Hepatocyte (in vitro differentiated cells): ENCODE results near the gene TCF7L2. TPM values are rescaled to one million over a fixed set of nuclear protein-coding genes. Genes with fewer than 3 reads are reported as not detected.

Source experiments
- DNase-seq: peaks from one replicate; pipeline ENCODE4 v3.0.0-alpha.2; 2016; ENCODE audit warnings: low spot score
- H2AFZ ChIP-seq: fragments of 200-600 bp; sonication (generic); 2 replicates; pipeline ENCODE4 v1.6.0; 2016; ENCODE audit warnings: antibody characterized with exemption, mild to moderate bottlenecking
- H3K27ac ChIP-seq: fragments of 200-600 bp; sonication (generic); 2 replicates; pipeline ENCODE4 v1.5.1; 2016; ENCODE audit warnings: mild to moderate bottlenecking
- H3K27me3 ChIP-seq: fragments of 200-600 bp; sonication (generic); 2 replicates; pipeline ENCODE4 v1.6.1; 2016
- H3K36me3 ChIP-seq: fragments of 200-600 bp; sonication (generic); replicated peaks from 2 replicates; pipeline ENCODE4 v1.5.1; 2016; ENCODE audit warnings: low read depth; ENCODE audit not compliant: insufficient read depth
- H3K4me1 ChIP-seq: fragments of 200-600 bp; sonication (generic); 2 replicates; pipeline ENCODE4 v1.5.1; 2016; ENCODE audit warnings: mild to moderate bottlenecking, moderate library complexity; ENCODE audit not compliant: insufficient read depth
- H3K4me2 ChIP-seq: fragments of 200-600 bp; sonication (generic); 2 replicates; pipeline ENCODE4 v1.6.0; 2016
- H3K4me3 ChIP-seq: fragments of 200-600 bp; sonication (generic); 2 replicates; pipeline ENCODE4 v1.5.1; 2016; ENCODE audit warnings: mild to moderate bottlenecking
- H3K79me2 ChIP-seq: fragments of 200-600 bp; sonication (generic); 2 replicates; pipeline ENCODE4 v1.6.0; 2017; ENCODE audit warnings: mild to moderate bottlenecking
- H3K9me2 ChIP-seq: fragments of 200-600 bp; sonication (generic); replicated peaks from 2 replicates; pipeline ENCODE4 v1.6.0; 2017; ENCODE audit warnings: mild to moderate bottlenecking; ENCODE audit not compliant: insufficient read depth
- H3K9me3 ChIP-seq: fragments of 200-600 bp; sonication (generic); 2 replicates; pipeline ENCODE4 v1.5.1; 2016; ENCODE audit warnings: low read depth, mild to moderate bottlenecking
- H4K20me1 ChIP-seq: fragments of 200-600 bp; sonication (generic); 2 replicates; pipeline ENCODE4 v1.6.0; 2016; ENCODE audit warnings: mild to moderate bottlenecking; ENCODE audit not compliant: insufficient read depth, poor library complexity, severe bottlenecking
- CTCF ChIP-seq: fragments of 200-600 bp; sonication (generic); IDR thresholded peaks from 2 replicates; pipeline ENCODE4 v1.5.1; 2016; ENCODE audit warnings: antibody characterized with exemption, mild to moderate bottlenecking; ENCODE audit not compliant: poor library complexity
- EZH2 ChIP-seq: fragments of 200-600 bp; sonication (generic); IDR thresholded peaks from 2 replicates; pipeline ENCODE4 v1.6.1; 2016; ENCODE audit warnings: antibody characterized with exemption, mild to moderate bottlenecking, borderline replicate concordance
- EZH2phosphoT487 ChIP-seq: fragments of 200-600 bp; sonication (generic); IDR thresholded peaks from one replicate; pipeline ENCODE4 v1.6.1; 2018; ENCODE audit warnings: antibody characterized with exemption, mild to moderate bottlenecking, low read depth, moderate library complexity; ENCODE audit not compliant: unreplicated experiment, severe bottlenecking
- WGBS: methylation state at CpG from one replicate; pipeline ENCODE4 v1.1.6; 2016; ENCODE audit warnings: low lambda C conversion rate; ENCODE audit errors: missing lambda C conversion rate; 5-methylcytosine and 5-hydroxymethylcytosine counted together
- polyA plus RNA-seq: library from polyadenylated mRNA; unstranded; fragments of >200 nt; fragmentation: Nextera tagmentation; extraction: Ambion mirVana; gene quantifications from 2 replicates; pipeline ENCODE4 v1.2.1, GENCODE V29; 2016
- total RNA-seq: library from RNA; depleted of rRNA; stranded (reverse); fragments of >200 nt; gene quantifications from 2 replicates; pipeline ENCODE4 v1.2.3, GENCODE V29; 2014

Gene TCF7L2
- total and polyA plus RNA-seq, 2 experiments from 2014 or later, result 14.8 to 28.8 TPM

- no peaks in the 10 kb centered on the region for H4K20me1 ChIP-seq
- H3K9me2 ChIP-seq, result no peaks in the 10 kb centered on the region
- peak overlapping the region; percentile 95 for H3K27ac ChIP-seq
- no peaks in the 10 kb centered on the region for H3K9me3 ChIP-seq
- TF ChIP-seq EZH2 (no peak), EZH2phosphoT487 (no peak), CTCF (no peak)
- H3K4me1 ChIP-seq, result peaks cover 13% of the 10 kb centered on the region
- no peaks in the 10 kb centered on the region for H3K36me3 ChIP-seq
- no peak overlapping the region for H2AFZ ChIP-seq
- peak; percentile 91 for DNase-seq
- peaks cover 78% of the 10 kb centered on the region for H3K79me2 ChIP-seq
- WGBS, result 29% methylated on average over 23 of the region's 23 CpGs
- peak overlapping the region; percentile 11 for H3K4me2 ChIP-seq
- no peaks in the 10 kb centered on the region for H3K27me3 ChIP-seq
- H3K4me3 ChIP-seq, result no peak overlapping the region
These were observed 123.6 kb downstream of the TCF7L2 start for GRCh38 chr10:113073549-113074189.

- Histone ChIP-seq H3K4me1 (peaks cover 13% of the 10 kb centered on the region), H3K9me2 (no peaks in the 10 kb centered on the region), H3K79me2 (peaks cover 82% of the 10 kb centered on the region), H3K36me3 (no peaks in the 10 kb centered on the region), H3K27me3 (no peaks in the 10 kb centered on the region), H3K4me3 (no peak overlapping the region), H3K27ac (no peak overlapping the region), H3K4me2 (no peak overlapping the region), H3K9me3 (no peaks in the 10 kb centered on the region), H2AFZ (no peak overlapping the region), H4K20me1 (no peaks in the 10 kb centered on the region)
- no peak for DNase-seq
- WGBS, result 30% methylated on average over 1 of the region's 1 CpG
- TF ChIP-seq EZH2 (no peak), EZH2phosphoT487 (no peak), CTCF (no peak)
These were observed 126.9 kb downstream of the TCF7L2 start for GRCh38 chr10:113076949-113077348.

GRCh38 chr10:113078282-113078907, 128.3 kb downstream of the TCF7L2 start:
- H3K79me2 ChIP-seq, result peaks cover 87% of the 10 kb centered on the region
- H3K4me2 ChIP-seq, result no peak overlapping the region
- no peak overlapping the region for H2AFZ ChIP-seq
- no peaks in the 10 kb centered on the region for H3K27me3 ChIP-seq
- WGBS, result 71% methylated on average over 4 of the region's 4 CpGs
- no peaks in the 10 kb centered on the region for H4K20me1 ChIP-seq
- no peak overlapping the region for H3K4me3 ChIP-seq
- no peaks in the 10 kb centered on the region for H3K9me3 ChIP-seq
- TF ChIP-seq EZH2 (no peak), EZH2phosphoT487 (no peak), CTCF (no peak)
- peaks cover 9% of the 10 kb centered on the region for H3K4me1 ChIP-seq
- no peaks in the 10 kb centered on the region for H3K9me2 ChIP-seq
- DNase-seq, result no peak
- no peak overlapping the region for H3K27ac ChIP-seq
- H3K36me3 ChIP-seq, result no peaks in the 10 kb centered on the region
